Panc1 (cell line): Measurements from ENCODE around the gene HIF1A.

Source experiments
- TCF7L2 ChIP-seq: IDR thresholded peaks from 2 replicates; pipeline ENCODE4 v1.6.1; 2011; ENCODE audit warnings: mild to moderate bottlenecking, low read depth, low read length, inconsistent platforms
- TF ChIP-seq, protein P1 (sequence below): fragments of 450-650 bp; IDR thresholded peaks from 2 replicates; pipeline ENCODE4 v1.5.1; 2017; ENCODE audit warnings: mild to moderate bottlenecking
- TF ChIP-seq, protein P2 (sequence below), 2 experiments: IDR thresholded peaks; 2 replicates each; pipeline ENCODE4 v1.6.1; 2011 to 2012; ENCODE audit warnings: low read depth in 2 of 2, control low read depth in 1 of 2, low read length in 1 of 2, mild to moderate bottlenecking in 1 of 2, moderate library complexity in 1 of 2; ENCODE audit not compliant: insufficient read depth in 1 of 2

DNA sequence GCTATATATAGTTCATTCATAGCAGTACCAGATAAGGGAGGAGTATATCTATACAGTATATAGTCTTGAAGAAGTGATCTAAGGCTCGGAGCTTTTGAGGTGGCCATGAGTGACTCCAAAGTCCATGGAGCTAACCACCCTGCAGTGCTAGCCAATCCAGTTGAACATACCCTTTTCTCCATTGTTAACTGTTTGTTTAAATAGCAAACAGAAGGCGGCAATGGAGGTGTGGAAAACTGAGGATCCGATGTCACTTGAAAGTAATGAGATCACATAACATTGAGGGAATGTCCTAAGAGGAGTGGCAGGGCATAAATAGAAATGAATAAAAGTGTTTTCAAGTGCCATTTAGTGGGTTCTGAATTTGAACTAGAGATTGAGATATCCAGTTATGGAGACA is 54.6 kb downstream of the HIF1A start:
- TF ChIP-seq, protein P1, sequence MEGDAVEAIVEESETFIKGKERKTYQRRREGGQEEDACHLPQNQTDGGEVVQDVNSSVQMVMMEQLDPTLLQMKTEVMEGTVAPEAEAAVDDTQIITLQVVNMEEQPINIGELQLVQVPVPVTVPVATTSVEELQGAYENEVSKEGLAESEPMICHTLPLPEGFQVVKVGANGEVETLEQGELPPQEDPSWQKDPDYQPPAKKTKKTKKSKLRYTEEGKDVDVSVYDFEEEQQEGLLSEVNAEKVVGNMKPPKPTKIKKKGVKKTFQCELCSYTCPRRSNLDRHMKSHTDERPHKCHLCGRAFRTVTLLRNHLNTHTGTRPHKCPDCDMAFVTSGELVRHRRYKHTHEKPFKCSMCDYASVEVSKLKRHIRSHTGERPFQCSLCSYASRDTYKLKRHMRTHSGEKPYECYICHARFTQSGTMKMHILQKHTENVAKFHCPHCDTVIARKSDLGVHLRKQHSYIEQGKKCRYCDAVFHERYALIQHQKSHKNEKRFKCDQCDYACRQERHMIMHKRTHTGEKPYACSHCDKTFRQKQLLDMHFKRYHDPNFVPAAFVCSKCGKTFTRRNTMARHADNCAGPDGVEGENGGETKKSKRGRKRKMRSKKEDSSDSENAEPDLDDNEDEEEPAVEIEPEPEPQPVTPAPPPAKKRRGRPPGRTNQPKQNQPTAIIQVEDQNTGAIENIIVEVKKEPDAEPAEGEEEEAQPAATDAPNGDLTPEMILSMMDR = no peak
- TF ChIP-seq, protein P2, sequence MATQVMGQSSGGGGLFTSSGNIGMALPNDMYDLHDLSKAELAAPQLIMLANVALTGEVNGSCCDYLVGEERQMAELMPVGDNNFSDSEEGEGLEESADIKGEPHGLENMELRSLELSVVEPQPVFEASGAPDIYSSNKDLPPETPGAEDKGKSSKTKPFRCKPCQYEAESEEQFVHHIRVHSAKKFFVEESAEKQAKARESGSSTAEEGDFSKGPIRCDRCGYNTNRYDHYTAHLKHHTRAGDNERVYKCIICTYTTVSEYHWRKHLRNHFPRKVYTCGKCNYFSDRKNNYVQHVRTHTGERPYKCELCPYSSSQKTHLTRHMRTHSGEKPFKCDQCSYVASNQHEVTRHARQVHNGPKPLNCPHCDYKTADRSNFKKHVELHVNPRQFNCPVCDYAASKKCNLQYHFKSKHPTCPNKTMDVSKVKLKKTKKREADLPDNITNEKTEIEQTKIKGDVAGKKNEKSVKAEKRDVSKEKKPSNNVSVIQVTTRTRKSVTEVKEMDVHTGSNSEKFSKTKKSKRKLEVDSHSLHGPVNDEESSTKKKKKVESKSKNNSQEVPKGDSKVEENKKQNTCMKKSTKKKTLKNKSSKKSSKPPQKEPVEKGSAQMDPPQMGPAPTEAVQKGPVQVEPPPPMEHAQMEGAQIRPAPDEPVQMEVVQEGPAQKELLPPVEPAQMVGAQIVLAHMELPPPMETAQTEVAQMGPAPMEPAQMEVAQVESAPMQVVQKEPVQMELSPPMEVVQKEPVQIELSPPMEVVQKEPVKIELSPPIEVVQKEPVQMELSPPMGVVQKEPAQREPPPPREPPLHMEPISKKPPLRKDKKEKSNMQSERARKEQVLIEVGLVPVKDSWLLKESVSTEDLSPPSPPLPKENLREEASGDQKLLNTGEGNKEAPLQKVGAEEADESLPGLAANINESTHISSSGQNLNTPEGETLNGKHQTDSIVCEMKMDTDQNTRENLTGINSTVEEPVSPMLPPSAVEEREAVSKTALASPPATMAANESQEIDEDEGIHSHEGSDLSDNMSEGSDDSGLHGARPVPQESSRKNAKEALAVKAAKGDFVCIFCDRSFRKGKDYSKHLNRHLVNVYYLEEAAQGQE (IDR thresholded peaks at IDR 0.05; ENCODE audit: insufficient read depth in 1 of 2, low read depth in 2 of 2, low read length in 1 of 2) = no peak
- no peak for TF ChIP-seq TCF7L2
